Common myeloid progenitor, CD34-positive (primary cell): ENCODE data around the gene ATP5F1D.

Source experiments
- CTCF ChIA-PET: fragments of 350-600 bp; sonication (Branson Sonifier 250); formaldehyde crosslinking; loops from one replicate; lab custom pipeline; 2021; ENCODE audit warnings: antibody characterized with exemption; lab: Charles Lee
- POLR2A ChIA-PET: fragments of 350-600 bp; sonication (Branson Sonifier 250); formaldehyde crosslinking; loops from one replicate; lab custom pipeline; 2021; ENCODE audit warnings: antibody characterized with exemption; lab: Charles Lee
- DNase-seq, 3 donors: peaks; one replicate each; pipeline versions ENCODE4 v3.0.0 to v3.0.0-alpha.2; 2013
- H3K27ac ChIP-seq, 2 experiments: 1 replicate in 1 of 2; 2 replicates in 1 of 2; pipeline ENCODE4 v1.7.0; 2013; ENCODE audit warnings: inconsistent platforms in 2 of 2, low read length in 2 of 2, mild to moderate bottlenecking in 2 of 2, low read depth in 1 of 2, moderate library complexity in 1 of 2; ENCODE audit not compliant: severe bottlenecking in 2 of 2, insufficient read depth in 1 of 2, poor library complexity in 1 of 2
- H3K27me3 ChIP-seq, 5 experiments: replicated peaks in 2 of 5; 1 replicate in 3 of 5; 2 replicates in 2 of 5; pipeline versions ENCODE4 v1.6.1 to v1.7.0; 2013; ENCODE audit warnings: low read length in 4 of 5, mild to moderate bottlenecking in 2 of 5, moderate library complexity in 2 of 5, inconsistent platforms in 1 of 5; ENCODE audit not compliant: insufficient read depth in 5 of 5, control insufficient read depth in 4 of 5
- H3K36me3 ChIP-seq, 4 experiments: 1 replicate in 2 of 4; 2 replicates in 2 of 4; pipeline versions ENCODE4 v1.6.1 to v1.7.0; 2013; ENCODE audit warnings: low read length in 3 of 4, control low read depth in 1 of 4, mild to moderate bottlenecking in 1 of 4; ENCODE audit not compliant: control insufficient read depth in 4 of 4, insufficient read depth in 4 of 4
- H3K4me1 ChIP-seq, 4 experiments: 1 replicate in 3 of 4; 2 replicates in 1 of 4; pipeline versions ENCODE4 v1.6.1 to v1.7.1; 2013; ENCODE audit warnings: low read length in 3 of 4, mild to moderate bottlenecking in 3 of 4, control low read depth in 1 of 4, inconsistent platforms in 1 of 4, moderate library complexity in 1 of 4; ENCODE audit not compliant: control insufficient read depth in 4 of 4, insufficient read depth in 4 of 4; ENCODE audit errors: control extremely low read depth in 1 of 4
- H3K4me3 ChIP-seq, 7 experiments: 1 replicate in 4 of 7; 2 replicates in 3 of 7; pipeline versions ENCODE4 v1.5.1 to v1.7.0; 2013; ENCODE audit warnings: mild to moderate bottlenecking in 7 of 7, low read length in 6 of 7, moderate library complexity in 6 of 7, inconsistent platforms in 2 of 7, low read depth in 2 of 7, control low read depth in 1 of 7; ENCODE audit not compliant: insufficient read depth in 4 of 7, control insufficient read depth in 1 of 7; ENCODE audit errors: extremely low read depth in 1 of 7
- H3K9me3 ChIP-seq, 5 experiments: 1 replicate in 4 of 5; 2 replicates in 1 of 5; pipeline versions ENCODE4 v1.6.1 to v1.7.1; 2013; ENCODE audit warnings: low read length in 4 of 5, mild to moderate bottlenecking in 2 of 5, inconsistent platforms in 1 of 5, low read depth in 1 of 5, moderate library complexity in 1 of 5; ENCODE audit not compliant: control insufficient read depth in 4 of 5, insufficient read depth in 2 of 5; ENCODE audit errors: control extremely low read depth in 1 of 5
- WGBS: methylation state at CpG from one replicate; pipeline ENCODE4 v1.1.5; 2013; ENCODE audit not compliant: insufficient coverage; 5-methylcytosine and 5-hydroxymethylcytosine counted together

ATP5F1D gene

DNA sequence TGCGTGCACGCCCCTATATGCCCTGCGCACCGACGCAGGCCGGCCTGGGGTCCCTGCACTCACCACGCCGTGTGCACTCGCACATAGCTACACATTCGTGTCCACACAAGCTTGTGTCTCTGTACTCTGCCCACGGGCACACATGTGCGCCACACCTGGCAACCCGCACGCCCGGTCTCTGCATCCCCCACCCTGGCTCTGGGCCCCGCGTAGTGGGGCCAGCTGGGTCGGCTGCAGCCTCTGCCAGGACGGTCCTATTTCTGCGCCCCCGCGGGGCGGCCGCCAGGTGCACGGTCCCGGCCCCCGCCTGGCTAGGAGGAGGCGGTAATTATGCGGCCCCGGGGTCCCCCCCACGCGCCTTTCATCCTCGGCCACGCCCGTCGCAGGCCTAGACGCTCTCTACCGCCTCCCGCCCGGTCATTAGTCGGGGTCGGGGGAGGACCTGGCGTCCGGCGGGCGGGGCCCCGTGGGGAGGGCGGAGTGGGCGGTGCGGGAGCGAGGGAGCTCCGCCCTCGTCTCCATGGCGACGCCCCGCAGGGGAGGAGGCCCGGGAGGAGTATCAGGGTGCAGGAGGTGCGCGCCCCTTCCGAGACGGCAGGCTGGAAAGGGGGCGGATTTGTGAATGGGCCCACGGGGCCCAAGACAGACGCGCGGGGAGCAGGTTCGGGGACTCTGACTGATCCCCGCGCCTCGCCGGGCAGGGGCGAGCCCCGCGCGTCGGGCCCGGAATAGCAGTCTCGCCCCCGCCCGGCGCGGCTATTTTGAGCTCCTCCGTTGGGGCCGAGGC, 24.8 kb downstream of the ATP5F1D start:
- Histone ChIP-seq H3K36me3 (peaks cover 0 to 8% (median 7%) of the 10 kb centered on the region in 4 experiments), H3K27ac (peak overlapping the region in 1 of 2 experiments; percentile 49), H3K4me3 (peak overlapping the region; percentile 16 to 73 (median 50)), H3K9me3 (no peaks in the 10 kb centered on the region), H3K27me3 (peaks cover 0 to 6% (median 0%) of the 10 kb centered on the region in 5 experiments), H3K4me1 (peaks cover 8 to 80% (median 78%) of the 10 kb centered on the region in 4 experiments)
- ChIA-PET CTCF (interaction anchor here (0.6 to 17.7 kb wide), 7 partner anchors 9 to 72 kb away, joined by 3 to 268 read pairs (median 5); partner anchors contain the start of genes ATP5F1D and FAM174C), POLR2A (interaction anchor here (1.6 to 5.0 kb wide), 4 partner anchors 9 to 21 kb away, joined by 6 to 98 read pairs (median 26); partner anchors contain the start of gene FAM174C)
- peak in 2 of 3 donors; percentile 70 to 72 for DNase-seq
- 2% methylated on average over 77 of the region's 84 CpGs for WGBS

GRCh38 chr19:1266916-1267476, 25.4 kb downstream of the ATP5F1D start:
- no peak overlapping the region for H3K27ac ChIP-seq
- CTCF ChIA-PET, result interaction anchor here (0.6 to 17.7 kb wide), 6 partner anchors 9 to 72 kb away, joined by 3 to 268 read pairs (median 8); partner anchors contain the start of genes ATP5F1D and FAM174C
- H3K9me3 ChIP-seq, result no peaks in the 10 kb centered on the region
- WGBS, result 1% methylated on average over 46 of the region's 59 CpGs
- POLR2A ChIA-PET, result interaction anchor here (1.6 to 5.0 kb wide), 4 partner anchors 8 to 22 kb away, joined by 6 to 98 read pairs (median 26); partner anchors contain the start of gene FAM174C
- peaks cover 8 to 80% (median 77%) of the 10 kb centered on the region in 4 experiments for H3K4me1 ChIP-seq
- H3K27me3 ChIP-seq, result peaks cover 0 to 6% (median 0%) of the 10 kb centered on the region in 5 experiments
- H3K4me3 ChIP-seq, result peak overlapping the region; percentile 16 to 73 (median 50)
- H3K36me3 ChIP-seq, result peaks cover 0 to 15% (median 12%) of the 10 kb centered on the region in 4 experiments
- DNase-seq, result peak in 2 of 3 donors; percentile 51 to 62

- ChIA-PET CTCF (interaction anchor here (1.5 to 17.7 kb wide), 5 partner anchors 8 to 27 kb away, joined by 5 to 268 read pairs (median 12); partner anchors contain the start of genes ATP5F1D and FAM174C), POLR2A (interaction anchor here (2.9 to 5.0 kb wide), 2 partner anchors 13 to 23 kb away, joined by 32 to 98 read pairs; no protein-coding TSS in a partner anchor)
- WGBS, result 34% methylated on average over 20 of the region's 35 CpGs
- DNase-seq, result peak in 2 of 3 donors; percentile 40 to 49
- peak overlapping the region in 2 of 7 experiments; percentile 50 to 73 for H3K4me3 ChIP-seq
- peaks cover 0 to 22% (median 19%) of the 10 kb centered on the region in 4 experiments for H3K36me3 ChIP-seq
- no peaks in the 10 kb centered on the region for H3K9me3 ChIP-seq
- peaks cover 0 to 6% (median 0%) of the 10 kb centered on the region in 5 experiments for H3K27me3 ChIP-seq
- H3K27ac ChIP-seq, result no peak overlapping the region
- H3K4me1 ChIP-seq, result peaks cover 8 to 77% (median 75%) of the 10 kb centered on the region in 4 experiments
Observed at GRCh38 chr19:1267477-1268225, 26.1 kb downstream of the ATP5F1D start.

- no peak for DNase-seq
- H3K4me1 ChIP-seq, result peaks cover 8 to 77% (median 74%) of the 10 kb centered on the region in 4 experiments
- no peak overlapping the region for H3K27ac ChIP-seq
- ChIA-PET POLR2A (interaction anchor here (0.6 to 5.0 kb wide), 16 partner anchors 8 to 336 kb away, joined by 3 to 98 read pairs (median 6); partner anchors contain the start of genes ATP5F1D and MIDN), CTCF (interaction anchor here (1.0 to 17.7 kb wide), 5 partner anchors 9 to 115 kb away, joined by 4 to 268 read pairs (median 6); partner anchors contain the start of gene ATP5F1D)
- peaks cover 0 to 29% (median 27%) of the 10 kb centered on the region in 4 experiments for H3K36me3 ChIP-seq
- 68% methylated on average over 30 of the region's 40 CpGs for WGBS
- peak overlapping the region in 3 of 7 experiments; percentile 35 to 87 (median 79) for H3K4me3 ChIP-seq
- peaks cover 0 to 6% (median 0%) of the 10 kb centered on the region in 5 experiments for H3K27me3 ChIP-seq
- H3K9me3 ChIP-seq, result no peaks in the 10 kb centered on the region
Observed at GRCh38 chr19:1268226-1269064, 26.9 kb downstream of the ATP5F1D start.

DNA sequence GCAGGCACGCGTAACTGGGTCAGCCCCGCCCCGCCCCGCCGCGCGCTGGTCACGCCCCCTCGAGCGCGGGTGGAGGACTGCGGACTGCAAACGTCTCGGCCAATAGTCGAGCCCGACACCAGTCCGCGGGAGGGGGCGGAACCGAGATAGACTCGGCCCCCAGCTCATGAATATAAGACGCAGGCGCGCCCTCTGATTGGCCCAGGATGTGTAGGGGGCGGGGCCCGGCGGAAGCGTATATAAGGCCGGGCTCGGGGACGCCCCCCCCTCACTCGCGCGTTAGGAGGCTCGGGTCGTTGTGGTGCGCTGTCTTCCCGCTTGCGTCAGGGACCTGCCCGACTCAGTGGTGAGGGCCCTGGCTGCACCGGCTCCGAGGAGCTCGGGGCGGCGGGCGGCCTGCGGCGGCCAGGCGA, 27.5 kb downstream of the ATP5F1D start, which contains the start of gene CIRBP:
Gene CIRBP, plus strand, starts transcription at position 268 of the 413 bp plus-strand sequence. CDS start 1,602 bp downstream, outside the sequence.
- Histone ChIP-seq H3K9me3 (no peaks in the 10 kb centered on the region), H3K36me3 (peaks cover 0 to 36% (median 33%) of the 10 kb centered on the region in 4 experiments), H3K27me3 (peaks cover 0 to 6% (median 0%) of the 10 kb centered on the region in 5 experiments), H3K4me3 (peak within 1 kb of the TSS; percentile 68 to 94 (median 83)), H3K27ac (peak within 1 kb of the TSS; percentile 90 to 94), H3K4me1 (peaks cover 8 to 79% (median 76%) of the 10 kb centered on the region in 4 experiments)
- ChIA-PET POLR2A (interaction anchor here (0.6 to 5.0 kb wide), 15 partner anchors 8 to 337 kb away, joined by 3 to 98 read pairs (median 5); partner anchors contain the start of genes ATP5F1D and MIDN), CTCF (interaction anchor here (1.0 to 17.7 kb wide), 4 partner anchors 10 to 114 kb away, joined by 4 to 268 read pairs (median 6); partner anchors contain the start of gene ATP5F1D)
- 0% methylated on average over 35 of the region's 50 CpGs for WGBS
- DNase-seq, result peak; percentile 98 to 99 (median 99)
